Fibroblast of peridontal ligament (primary cell): Measurements from ENCODE around the gene ERBB4.
A peak's percentile ranks its signal among the peaks of the same experiment; 100 is the strongest.
"Not testable (repeated sequence)": the region's sequence is repeated elsewhere in the genome, so short reads cannot be mapped to it uniquely, and the experiment has no call there.

ENCODE experiments used
- DNase-seq: peaks from one replicate; pipeline ENCODE4 v3.0.0-alpha.2; 2010; ENCODE audit errors: extremely low read depth

The ERBB4 gene

DNA sequence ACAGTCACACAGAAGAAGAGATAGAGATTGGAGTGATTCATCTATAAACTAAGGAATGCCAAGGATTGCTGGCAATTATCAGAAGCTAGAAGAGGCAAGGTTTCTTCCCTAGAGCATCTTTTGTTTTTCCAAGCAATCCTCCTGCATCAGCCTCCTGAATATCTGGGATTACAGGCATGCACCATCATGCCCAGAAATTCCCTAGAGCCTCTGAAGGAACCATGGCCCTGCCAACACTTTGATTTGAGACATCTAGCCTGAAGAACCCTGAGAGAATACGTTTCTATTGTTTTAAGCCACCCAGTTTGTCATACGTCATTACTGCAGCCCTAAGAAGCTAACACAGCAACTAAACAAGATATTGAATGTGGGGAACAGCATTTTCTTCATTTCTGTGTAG lies 525.0 kb downstream of the ERBB4 start:
- peak; percentile 52 for DNase-seq

DNA sequence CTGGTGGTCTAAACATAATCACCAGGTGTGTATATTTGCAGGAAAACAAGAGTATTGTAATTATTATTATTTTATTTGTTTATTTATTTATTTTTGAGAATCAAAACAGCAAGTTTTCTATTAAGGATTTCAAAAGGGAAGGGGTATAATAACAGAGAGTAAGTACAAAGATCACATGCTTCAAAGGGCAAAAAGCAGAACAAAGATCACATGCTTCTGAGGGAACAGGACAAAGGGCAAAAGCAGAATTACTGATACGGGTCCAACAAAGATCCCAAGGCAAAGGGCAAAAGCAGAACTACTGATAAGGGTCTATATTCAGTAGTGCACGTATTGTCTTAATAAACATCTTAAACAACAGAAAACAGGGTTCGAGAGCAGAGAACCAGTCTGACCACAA lies 528.3 kb downstream of the ERBB4 start:
- DNase-seq, result not testable (repeated sequence)

GRCh38 chr2:212007972-212008371 lies 530.6 kb downstream of the ERBB4 start:
- no peak for DNase-seq

DNA sequence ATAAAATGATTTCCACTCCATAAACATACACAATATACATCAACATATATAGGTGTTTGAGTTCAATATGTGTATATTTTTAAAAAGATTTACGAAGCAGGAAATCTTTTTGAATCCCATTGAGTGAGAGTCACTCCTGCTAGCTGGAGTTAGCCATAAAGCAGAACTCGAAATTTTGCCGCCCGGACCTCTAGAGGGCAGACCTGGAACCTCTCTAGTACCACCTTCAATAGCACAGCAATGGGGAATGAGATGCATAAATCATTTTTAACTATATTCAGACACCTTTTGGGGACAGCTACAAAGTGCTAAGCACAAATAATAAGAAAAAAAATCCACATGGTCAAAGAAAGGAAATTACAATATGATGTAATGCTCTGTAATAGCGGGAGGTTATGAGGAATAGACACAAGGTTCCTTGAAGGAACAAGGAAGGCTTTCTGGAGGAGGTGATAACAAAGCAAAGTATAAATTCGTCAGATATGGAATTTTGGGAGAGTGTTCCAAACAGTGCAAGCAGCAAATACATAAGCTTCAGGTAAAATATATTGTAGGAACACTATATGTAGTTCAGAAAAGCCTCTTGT lies 533.4 kb downstream of the ERBB4 start:
- DNase-seq, result peak; percentile 43

DNA sequence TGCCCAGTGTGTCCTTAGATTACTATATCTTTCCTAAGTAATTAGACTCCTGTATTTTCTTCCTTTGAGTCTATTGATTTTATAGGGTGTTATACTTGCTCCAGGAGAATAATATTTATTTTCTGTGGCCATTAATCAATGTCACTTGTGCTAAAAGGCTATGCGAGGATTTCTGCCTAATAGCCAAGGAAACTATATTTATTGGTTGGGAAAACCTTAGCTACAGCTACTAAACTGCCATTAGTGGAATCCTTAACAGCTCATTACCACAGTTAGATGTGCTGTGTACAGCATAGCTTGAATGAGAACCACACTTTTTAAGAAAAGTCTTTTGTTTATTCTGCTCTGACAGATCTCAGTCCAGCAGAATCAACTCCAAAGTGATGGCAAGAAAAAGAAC lies 537.3 kb downstream of the ERBB4 start:
- no peak for DNase-seq

- DNase-seq, result no peak
Measured at GRCh38 chr2:211996857-211997256, 541.7 kb downstream of the ERBB4 start.

- DNase-seq, result no peak
Measured at GRCh38 chr2:211994806-211995205, 543.8 kb downstream of the ERBB4 start.

GRCh38 chr2:211990335-211990734 lies 548.3 kb downstream of the ERBB4 start:
- no peak for DNase-seq

- no peak for DNase-seq
Measured at GRCh38 chr2:211986313-211986712, 552.3 kb downstream of the ERBB4 start.

DNA sequence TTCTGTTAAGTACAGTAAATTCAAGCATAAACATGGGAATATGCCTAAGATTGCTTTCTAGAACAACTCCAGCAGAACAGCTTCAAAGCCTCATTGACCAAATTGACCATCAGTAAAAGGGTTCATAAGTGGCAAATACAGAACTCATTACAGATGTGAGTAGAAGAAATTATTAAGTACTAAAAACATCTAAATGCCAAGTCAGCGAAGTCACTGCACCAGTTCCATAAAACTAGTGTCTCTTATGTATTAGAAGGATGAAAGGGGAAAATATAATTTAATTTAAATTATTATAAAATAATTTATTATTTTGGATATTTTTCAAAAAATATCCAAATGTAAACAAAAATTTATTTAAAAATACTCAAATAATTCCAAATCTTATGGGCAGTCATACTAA lies 553.2 kb downstream of the ERBB4 start:
- no peak for DNase-seq

DNA sequence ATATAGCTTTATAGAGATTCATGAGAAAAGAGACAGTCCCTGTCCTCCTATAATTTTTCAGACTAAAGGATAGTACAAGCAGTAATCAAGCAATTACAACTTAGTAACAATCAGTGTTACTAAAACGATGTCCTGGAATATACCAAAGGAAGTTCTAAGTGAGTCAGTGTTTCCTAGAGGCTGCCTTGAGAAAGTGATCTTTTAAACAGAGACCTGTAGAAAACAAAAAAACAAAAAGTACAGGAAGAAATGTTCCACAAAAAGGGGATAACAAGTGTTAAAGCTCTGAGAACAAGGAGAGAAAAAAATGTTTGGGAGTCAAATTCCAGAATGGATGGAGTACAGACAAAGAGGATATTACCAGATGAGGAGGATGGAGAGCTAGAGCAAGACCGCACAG lies 556.4 kb downstream of the ERBB4 start:
- peak; percentile 37 for DNase-seq

DNA sequence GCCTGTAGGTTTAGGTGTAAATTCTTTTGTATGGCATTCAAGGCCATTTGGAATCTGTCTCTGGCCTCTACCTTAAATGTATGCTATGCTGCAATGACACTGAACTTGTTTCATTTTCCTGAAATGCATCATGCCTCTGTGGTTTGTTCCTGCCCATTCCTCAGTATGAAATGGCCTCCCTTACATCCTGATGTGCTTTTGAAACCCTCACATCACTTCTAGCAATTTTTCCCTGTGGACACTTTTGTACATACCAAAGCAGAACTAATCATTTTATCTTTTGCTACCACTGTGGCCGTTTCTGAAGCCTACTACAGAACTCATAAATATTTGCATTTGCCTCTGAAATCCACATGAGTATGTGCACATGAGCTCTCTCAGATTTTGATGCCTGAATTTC lies 557.2 kb downstream of the ERBB4 start:
- DNase-seq, result peak; percentile 28

DNA sequence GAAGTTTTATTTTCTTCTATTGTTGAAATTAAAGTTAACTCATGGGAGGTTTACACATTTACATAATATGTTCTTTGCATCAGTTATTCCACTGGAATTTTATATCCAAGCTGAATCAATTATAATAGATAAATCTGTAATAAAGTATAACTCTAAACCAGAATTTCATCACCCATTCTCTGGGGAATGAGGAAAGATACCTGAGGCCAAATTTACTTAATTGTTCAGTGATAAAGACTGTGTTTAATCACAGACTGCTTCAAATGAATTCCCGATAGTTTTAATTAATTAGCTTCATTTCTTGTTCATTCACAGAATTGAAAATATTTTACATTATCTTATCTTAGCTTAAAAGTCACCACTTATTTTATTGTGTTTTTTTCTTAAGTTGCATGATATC lies 562.5 kb downstream of the ERBB4 start:
- no peak for DNase-seq

DNA sequence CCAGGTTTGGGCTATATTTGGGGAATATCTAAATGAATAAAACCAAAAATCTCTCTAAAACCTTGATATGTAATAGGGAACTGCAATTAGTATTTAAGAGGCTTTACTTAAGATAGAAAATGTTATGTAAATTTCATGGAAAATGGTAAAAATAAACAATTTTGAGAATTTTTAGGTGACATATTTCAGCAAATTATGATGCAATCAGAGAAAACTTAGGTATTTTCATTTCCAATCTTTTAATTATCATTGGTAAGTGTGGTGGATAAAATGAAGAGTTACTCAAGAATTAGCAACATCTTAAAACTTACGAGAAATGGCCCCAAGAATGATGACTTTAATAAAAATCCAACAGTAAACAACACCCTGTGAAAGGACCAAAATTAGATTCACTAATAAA lies 571.4 kb downstream of the ERBB4 start:
- no peak for DNase-seq

DNA sequence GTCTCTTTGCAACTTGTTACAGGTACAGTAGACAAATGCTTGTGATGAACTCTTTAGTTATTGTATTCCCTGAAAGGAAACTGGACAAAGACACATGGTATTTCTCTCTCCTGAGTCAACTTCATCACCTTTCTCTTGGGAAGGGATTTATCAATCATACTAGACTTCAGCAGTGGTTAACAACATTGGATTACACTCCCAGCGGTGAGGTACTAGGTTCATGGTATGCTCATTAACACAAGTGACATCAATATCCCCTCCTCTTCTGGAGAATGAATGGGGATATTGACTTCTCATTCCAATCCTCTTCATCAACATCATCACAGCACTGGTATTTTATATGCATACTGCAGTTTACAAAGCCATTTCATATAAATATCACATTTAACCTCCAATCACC lies 574.6 kb downstream of the ERBB4 start:
- DNase-seq, result peak; percentile 39

DNA sequence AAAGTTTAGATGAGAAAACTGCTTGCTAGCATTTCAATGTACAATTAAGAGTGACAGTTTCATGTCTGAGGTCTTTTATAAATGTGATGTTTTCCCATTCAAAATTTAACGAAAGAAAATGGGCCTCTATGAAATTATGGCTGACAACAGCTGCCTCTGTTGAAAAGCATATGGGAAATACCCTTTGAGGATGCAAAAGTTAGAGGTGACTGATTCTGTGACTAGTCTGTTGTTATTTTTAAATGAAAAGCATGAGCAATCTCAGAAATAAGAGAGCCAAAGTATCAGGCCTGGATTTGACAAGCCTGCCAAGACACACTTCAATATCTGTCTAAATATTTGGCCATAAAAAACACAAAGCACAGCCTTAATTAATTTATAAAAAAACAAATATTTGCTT lies 580.8 kb downstream of the ERBB4 start:
- DNase-seq, result no peak

DNA sequence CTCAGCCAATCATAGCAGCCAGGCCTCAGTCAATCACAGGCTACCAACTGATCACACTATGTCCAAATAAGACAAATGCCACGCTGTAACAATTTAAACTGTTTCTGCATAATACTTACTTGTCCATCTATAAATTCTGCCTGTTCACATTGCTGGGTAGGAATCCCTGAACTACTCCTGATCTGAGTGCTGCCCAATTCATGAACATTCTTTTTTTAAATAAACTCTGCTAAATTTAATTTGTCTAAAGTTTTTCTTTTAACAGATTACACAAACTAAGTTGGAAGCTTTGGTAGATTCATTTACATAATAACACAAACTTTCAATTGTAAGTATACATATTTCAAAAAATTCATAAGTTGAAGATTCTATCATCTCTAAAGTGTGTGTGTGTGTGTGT lies 583.0 kb downstream of the ERBB4 start:
- DNase-seq, result no peak

DNA sequence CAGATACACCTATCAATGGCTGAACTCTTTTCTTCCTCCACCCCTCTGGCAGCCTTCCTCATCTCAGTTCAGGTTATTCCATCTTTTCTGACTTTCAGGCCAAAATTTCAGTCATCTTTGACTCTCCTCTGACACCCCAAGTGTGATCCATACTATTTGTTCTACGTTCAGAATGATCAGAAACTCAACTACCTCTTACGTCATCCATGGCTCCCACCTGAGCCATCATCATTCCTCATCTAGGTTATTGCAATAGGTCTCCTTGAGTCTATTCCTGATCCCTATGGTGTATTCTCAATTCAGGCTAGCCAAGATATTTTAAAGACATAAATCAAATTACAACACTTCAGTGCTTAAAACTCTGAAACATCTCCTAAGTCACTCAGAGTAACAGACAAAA lies 589.7 kb downstream of the ERBB4 start:
- DNase-seq, result no peak

DNA sequence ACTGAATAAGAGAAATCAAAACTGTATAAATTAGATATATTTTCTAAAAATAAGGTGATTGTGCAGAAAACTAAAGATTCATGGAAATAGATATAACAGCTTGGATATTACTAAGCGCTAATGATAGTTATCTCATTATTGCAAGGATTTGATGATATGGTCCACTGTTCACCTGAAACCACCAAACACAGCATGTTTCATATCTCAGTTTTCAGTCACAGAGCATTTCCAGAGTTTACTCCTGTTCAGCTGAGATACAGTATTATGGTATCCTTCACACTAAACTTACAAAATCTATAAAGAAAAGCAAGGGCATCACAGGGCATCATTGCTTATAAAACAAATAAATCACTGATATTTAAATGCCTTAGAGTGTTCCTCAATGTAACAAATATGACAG lies 591.6 kb downstream of the ERBB4 start:
- DNase-seq, result no peak

- DNase-seq, result no peak
Measured at GRCh38 chr2:211944572-211944971, 594.0 kb downstream of the ERBB4 start.

DNA sequence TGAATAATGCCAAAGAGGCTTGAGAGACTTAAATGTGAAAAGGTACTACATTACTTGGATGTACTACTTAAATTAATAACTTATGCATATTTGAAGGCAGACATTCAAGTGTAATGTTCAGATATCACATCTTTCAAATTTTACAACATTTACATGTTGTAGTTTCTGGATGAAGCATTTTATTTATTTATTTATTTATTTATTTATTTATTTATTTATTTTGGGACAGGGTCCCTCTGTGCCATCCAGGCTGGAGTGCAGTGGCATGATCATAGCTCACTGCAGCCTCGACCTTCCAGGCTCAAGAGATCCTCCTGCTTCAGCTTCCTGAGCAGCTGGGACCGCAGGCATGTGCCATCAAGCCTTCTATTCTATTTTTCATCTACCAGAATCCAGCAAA lies 596.4 kb downstream of the ERBB4 start:
- no peak for DNase-seq

- DNase-seq, result no peak
Measured at GRCh38 chr2:211941216-211941747, 597.3 kb downstream of the ERBB4 start.

- DNase-seq, result no peak
Measured at GRCh38 chr2:211939177-211939576, 599.4 kb downstream of the ERBB4 start.

- DNase-seq, result no peak
Measured at GRCh38 chr2:211934811-211935210, 603.8 kb downstream of the ERBB4 start.
